Activated naive CD4-positive, alpha-beta T cell treated with Interleukin-2 at 50 U/mL for 16 hours (primary cell): ENCODE measurements around the gene ATRX.

Experiments
- DNase-seq: peaks from one replicate; pipeline ENCODE4 v3.0.0-alpha.2; 2020

ATRX gene

GRCh38 chrX:77484045-77484444, 302.0 kb downstream of the ATRX start:
- no peak for DNase-seq

GRCh38 chrX:77455437-77455836, 330.6 kb downstream of the ATRX start:
- no peak for DNase-seq
